CD4-positive, alpha-beta T cell treated with Interleukin-21 for 1 hour (primary cell): ENCODE data around the gene RBM26.

Experiments used
- DNase-seq: peaks from one replicate; pipeline ENCODE4 v3.0.0-alpha.2; 2020

Gene RBM26, protein sequence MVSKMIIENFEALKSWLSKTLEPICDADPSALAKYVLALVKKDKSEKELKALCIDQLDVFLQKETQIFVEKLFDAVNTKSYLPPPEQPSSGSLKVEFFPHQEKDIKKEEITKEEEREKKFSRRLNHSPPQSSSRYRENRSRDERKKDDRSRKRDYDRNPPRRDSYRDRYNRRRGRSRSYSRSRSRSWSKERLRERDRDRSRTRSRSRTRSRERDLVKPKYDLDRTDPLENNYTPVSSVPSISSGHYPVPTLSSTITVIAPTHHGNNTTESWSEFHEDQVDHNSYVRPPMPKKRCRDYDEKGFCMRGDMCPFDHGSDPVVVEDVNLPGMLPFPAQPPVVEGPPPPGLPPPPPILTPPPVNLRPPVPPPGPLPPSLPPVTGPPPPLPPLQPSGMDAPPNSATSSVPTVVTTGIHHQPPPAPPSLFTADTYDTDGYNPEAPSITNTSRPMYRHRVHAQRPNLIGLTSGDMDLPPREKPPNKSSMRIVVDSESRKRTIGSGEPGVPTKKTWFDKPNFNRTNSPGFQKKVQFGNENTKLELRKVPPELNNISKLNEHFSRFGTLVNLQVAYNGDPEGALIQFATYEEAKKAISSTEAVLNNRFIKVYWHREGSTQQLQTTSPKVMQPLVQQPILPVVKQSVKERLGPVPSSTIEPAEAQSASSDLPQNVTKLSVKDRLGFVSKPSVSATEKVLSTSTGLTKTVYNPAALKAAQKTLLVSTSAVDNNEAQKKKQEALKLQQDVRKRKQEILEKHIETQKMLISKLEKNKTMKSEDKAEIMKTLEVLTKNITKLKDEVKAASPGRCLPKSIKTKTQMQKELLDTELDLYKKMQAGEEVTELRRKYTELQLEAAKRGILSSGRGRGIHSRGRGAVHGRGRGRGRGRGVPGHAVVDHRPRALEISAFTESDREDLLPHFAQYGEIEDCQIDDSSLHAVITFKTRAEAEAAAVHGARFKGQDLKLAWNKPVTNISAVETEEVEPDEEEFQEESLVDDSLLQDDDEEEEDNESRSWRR

DNA sequence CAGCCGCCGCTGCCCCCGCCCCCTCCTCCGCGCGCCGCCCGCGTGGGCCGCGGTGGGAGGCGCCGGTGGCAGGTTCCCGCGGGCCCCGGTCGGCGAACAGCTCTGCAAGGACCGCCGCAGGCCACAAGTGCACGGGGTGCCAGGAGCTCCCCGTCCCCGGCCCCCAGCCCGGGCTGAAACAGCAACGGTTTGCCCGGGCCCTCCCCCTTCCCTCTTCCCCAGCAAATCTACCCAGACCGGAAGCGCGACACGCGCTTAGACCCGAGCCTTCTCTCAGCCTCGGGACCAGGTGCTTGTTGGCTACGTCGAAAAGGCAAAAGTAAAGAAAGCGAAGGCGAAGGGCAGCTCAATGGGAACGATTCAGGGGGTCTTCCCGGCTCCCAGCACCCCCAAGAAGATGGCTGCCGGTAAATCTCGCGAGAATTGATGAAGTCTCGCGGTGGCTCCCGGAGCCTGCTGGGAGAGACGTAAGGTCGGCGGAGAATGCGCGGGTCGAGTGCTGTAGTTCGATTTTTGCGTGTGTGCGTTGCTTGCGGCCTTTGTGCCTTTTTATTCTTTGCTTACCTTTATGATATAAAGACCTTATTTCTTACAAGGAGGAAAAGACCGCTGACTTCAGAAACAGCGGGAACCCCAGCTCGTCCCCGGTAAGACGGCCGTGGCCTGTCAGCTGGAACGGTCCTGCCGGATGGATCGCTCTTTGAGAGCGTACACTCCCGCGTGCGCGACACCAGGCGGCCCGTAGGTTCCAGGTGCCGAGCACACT lies at the start of gene RBM26:
Gene RBM26, minus strand, starts transcription at position 425 of the 766 bp plus-strand sequence. CDS start 481 bp downstream, outside the sequence.
- DNase-seq, result peak; percentile 96

DNA sequence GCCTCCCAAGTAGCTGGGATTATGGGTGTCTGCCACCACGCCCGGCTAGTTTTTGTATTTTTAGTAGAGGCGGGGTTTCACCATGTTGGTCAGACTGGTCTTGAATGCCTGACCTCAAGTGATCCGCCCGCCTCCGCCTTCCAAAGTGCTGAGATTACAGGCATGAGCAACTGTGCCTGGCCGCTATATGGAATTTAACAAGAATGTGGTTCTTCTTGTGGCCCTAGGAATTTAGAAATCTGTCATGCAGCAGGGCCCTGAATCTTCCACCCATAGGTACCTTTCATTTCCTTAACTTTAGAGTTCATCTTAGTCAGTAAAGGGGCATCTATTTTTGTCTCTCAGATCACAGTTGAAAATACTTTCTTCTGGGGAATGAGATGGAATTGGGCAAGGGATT lies 49.3 kb upstream of the RBM26 start:
- DNase-seq, result no peak

DNA sequence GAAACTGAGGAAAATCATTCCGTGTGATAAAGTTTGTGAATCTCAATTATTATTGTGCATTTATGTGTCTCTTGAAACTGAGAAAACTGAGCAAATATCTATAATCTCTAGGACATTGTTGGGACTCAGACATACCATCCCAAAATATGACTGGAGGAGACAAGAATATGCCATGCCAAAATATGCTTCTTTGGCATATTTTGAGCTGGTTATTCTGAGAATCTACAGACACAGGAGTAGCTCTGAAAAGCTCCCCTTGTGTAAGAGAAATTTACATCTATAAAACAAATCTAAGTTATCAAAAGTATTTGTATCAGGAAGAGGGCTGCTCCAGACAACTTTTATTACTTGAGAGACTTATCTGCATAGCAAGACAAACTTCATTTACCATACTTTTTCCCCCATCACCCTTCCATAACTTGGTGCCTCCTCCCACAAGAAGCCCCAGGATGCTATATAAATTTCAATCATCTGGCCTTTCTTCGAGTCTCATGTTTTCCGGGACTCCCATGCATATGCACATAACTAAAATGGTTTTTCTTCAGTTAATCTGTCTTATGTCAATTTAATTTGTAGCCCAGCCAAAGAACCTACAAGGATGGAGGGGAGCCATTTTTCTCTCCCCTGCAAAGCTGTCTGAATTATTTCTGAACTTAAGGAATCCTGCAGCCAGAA lies 46.3 kb upstream of the RBM26 start:
- no peak for DNase-seq

DNA sequence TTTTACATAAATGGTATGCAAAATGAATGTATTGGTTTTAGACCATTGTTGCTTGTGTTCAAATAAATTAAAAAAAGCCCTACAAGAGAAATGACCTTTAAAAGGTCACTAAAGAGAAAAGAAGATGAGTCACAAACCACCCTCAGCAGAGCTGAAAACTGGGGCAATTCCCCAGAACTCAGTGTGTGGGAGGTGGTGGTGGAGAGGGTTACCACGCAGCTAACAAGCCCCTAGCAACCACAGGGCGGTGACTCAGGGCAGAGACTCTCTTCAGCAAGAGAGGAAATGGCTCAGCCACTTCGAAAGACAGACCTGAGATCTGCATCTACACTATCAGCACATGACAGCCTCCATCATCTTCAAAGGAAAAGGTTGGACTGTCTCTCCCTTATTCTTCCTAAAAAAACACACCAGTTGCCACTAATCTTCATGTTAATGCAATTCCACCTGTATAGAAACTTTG lies 45.5 kb upstream of the RBM26 start:
- peak; percentile 82 for DNase-seq

DNA sequence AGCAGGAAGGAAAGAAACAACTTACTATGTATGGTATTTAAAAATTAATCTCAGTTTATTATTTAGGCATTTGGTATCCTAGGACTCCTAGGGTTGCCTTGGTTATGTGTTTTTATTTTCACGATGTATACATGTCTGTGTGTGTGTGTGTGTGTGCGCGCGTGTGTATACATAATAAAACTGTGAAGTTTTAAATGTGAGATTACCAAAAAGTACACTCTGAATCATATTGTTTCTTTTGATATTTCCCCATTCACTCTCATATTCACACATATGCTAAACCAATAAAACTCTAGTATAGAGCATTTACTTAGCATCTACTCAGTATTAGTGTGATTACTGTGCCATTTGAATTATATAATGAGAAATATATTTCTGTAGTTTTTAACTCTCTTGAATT lies 44.1 kb upstream of the RBM26 start:
- no peak for DNase-seq

DNA sequence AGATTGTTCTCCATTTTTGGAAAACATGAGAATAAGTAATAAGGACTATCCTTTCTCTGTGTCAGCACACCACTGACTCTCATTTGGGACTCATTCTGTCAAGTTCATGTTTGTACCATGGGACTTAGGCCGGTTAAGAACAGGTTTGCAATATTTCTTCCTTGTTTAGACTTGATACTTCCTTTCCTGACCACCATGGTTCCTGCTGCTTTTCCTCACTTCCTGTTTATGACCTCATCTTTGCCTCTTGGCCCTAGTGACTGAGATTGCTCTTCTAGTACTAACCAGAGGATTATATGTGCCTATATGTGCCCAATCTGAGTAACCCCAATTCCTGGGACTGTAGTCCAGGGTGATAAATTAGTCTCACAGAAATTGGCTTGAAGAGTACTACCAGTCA lies 42.4 kb upstream of the RBM26 start:
- DNase-seq, result peak; percentile 9

DNA sequence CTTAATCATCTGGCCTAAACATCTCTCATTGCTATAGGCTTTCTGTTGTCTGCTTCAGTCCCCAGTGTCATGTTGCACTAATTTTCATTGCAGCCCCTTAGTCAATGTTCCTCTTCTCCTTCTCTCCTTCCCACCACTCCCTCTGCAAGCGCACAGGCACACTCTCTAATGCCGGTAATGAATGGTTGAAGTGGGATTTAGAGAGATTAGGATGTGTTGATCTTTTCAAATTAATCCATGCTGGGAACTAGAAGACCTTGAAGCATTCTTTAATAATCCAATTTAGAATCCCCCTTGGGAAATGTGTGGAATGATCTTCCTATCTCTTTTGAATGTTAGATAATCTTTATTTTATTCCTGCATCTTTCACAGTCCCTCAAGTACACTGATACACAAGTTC lies 41.7 kb upstream of the RBM26 start:
- DNase-seq, result no peak

DNA sequence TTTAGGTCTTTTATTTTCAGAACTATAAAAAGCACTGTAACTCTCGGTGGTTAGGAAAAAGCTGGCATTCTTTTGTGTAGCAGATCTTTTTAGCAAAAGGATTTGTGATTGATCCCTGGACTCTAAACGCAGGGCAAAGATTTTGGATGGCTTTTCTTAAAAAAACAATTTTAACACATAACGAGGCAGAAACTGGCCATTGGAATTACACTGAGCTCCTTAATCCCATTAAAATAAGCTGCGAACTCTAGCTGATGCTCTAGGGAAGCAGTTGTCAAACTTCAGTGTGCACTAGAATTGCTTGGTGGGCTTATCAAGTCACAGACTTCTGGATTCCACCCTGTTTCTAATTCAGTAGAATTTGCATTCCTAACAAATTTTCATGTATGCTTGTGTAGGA lies 41.1 kb upstream of the RBM26 start:
- DNase-seq, result no peak

DNA sequence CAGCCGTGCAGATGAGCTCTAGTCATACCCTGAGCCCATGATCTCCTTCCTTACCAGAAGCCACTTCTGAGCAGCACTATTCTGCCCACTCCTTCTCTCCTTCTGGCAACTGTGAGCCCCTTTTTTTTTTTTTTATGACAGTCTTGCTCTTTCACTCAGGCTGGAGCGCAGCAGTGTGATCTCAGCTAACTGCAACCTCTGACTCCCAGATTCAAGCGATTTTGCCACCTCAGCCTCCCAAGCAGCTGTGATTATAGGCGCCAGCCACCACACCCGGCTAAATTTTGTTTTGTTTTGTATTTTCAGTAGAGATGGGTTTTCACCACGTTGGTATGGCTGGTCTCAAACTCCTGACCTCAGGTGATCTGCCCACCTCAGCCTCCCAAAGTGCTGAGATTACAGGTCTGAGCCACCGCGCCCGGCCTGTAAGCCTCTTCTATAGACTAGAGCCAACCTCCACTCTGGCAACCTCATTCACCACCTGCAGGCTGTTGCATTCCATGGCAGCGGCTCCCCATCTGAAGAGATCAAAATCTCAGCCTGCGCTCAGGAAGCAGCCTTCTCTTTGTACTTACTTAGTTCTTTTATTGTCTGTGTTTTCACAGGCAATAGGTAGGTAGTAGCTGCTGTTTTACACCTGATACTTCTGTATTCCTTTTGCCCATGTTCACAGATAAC lies 40.1 kb upstream of the RBM26 start:
- DNase-seq, result no peak

DNA sequence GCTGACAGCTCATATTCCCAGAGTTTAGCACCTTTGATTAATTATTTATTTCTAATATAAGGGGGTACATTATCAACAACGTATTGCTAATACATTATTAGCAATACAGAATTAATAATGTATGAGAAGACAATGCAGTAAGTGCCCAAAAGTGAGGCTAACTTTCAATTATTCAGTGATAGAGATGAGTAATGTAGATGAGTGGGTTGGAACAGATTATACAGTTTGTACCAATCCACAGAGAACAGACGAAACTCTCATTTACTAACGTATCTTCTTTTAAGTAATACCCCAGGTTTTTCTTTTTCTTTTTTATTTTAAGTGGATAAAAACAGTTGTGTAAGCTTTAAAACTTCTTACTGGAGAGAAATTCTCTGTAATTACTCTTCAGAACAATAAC lies 36.7 kb upstream of the RBM26 start:
- no peak for DNase-seq

DNA sequence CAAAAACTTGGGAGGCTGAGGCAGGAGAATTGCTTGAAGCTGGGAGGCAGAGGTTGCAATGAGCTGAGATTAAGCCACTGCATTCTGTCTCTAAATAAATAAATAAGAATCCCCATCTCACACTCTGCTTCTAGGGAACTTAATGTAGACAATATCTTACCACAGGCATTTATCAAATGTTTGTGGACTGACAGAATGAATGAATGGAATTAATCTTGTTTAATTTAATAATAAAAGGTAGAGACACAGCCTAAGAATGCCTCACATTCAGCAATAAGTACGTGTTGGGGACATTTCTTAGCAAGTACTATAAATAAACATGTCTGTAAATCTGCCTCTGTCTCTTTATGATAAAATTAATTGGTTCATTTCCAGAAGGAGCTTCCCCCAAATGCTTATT lies 36.2 kb upstream of the RBM26 start:
- DNase-seq, result no peak

DNA sequence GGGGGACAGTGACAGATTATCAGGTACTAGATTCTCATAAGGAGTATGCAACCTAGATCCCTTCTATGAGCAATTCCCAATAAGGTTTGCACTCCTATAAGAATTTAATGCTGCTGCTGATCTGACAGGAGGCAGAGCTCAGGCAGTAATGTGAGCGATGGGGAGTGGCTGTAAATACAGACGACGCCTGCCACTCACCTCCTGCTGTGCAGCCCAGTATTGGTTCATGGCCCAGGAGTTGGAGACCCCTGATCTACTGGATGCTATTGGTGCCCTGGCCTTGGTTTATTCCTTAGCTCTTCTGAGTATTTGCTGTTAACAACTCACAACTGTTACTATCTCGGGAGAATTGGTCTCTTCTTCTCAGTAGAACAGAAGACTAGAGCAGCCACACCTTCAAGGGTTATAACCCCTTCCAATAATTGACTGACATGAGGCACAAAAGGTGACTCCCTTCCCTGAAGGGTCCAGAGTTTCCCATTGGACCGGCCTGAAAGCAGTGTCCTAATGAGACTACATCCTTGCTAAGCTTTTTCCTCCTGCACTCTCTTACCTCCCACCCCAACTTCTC lies 35.0 kb upstream of the RBM26 start:
- DNase-seq, result no peak

DNA sequence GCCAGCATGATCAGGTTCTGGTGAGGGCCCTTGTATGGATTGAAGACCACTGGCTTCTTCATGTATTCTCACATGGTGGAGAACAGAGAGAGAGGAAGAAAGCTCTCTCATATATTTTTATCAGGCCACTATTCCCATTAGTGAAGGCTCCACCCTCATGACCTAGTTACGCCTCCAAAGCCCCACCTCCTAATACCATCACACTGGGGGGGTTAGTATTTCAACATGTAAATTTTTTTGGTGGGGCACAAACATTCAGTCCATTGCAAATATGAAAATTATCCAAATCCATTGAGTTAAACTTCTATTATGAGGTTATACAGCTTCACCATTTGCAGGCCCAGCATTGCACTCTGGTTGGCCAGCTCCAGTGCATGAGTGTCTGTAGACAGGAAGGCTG lies 33.2 kb upstream of the RBM26 start:
- DNase-seq, result no peak

DNA sequence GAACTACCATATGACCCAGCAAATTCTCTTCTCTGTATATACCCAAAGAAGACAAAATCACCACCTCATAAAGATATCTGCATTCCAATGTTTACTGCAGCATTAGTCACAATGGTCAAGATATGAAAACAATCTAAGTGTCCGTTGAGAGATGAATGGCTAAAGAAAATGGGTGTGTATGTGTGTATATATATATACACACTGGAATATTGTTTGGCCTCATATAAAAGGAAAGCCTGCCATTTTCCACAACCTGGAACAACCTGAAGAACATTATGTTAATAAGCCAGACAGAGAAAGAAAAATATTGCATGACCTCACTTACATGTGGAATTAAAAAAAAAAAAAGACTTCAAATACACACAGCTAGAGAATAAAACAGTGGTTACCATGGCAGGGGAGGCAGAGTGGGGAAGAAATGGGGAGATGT lies 29.5 kb upstream of the RBM26 start:
- DNase-seq, result no peak

DNA sequence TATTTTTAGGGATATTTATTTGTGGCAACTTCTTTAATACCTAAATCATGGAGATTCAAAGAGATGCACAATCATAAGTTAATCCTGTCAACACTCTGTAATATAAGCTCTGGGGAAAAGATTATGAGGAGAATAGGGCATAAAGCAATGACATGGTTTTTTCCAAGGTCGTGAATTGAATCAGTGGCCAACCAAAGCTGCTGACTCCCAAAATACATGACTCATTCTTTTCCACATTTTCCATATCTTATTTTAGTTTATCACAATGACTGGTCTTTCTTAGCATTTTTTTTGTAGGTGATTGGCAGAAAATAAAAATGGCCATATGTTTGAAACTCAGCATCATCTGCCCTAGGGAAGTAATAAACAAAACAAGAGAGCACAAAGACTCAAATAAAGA lies 28.5 kb upstream of the RBM26 start:
- DNase-seq, result no peak

DNA sequence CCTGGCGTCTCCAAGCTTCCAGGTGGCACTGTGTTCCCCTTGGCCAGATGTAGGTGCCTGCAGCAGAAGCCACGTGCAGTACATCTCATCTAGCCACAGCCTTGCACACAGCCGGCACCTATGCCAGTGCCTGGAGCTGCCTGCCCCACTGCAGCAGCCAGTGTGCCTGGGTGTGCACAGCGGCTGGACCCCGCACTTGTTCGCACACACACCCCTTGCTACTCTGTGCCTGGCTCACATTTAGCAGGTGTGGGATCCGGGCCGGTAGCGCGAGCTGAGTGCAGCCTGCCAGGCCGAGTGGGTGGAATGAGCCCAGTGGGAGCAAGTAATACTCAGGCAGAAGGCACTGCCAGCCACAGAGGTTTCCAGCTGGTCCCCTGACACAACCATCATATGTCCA lies 26.9 kb upstream of the RBM26 start:
- DNase-seq, result no peak

DNA sequence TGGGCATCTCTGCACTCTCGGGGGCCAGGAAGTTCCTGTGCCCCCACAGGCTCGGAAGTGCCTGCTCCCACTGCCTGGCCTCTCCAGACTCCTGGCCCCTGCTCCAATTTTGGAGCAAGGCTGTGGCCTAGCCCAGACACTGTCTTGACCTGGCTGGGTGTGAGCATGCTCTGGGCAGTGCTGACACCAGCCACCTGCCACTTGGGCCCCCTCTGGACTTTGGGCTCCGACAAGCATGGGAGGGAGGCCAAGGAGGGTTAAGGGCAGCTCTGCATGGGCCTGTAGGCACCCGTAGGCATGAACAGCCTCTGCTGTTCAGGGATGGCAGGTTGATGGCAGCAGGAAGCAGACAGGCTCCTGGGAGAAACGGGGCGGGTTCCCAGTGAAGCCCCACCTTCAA lies 26.0 kb upstream of the RBM26 start:
- DNase-seq, result no peak

DNA sequence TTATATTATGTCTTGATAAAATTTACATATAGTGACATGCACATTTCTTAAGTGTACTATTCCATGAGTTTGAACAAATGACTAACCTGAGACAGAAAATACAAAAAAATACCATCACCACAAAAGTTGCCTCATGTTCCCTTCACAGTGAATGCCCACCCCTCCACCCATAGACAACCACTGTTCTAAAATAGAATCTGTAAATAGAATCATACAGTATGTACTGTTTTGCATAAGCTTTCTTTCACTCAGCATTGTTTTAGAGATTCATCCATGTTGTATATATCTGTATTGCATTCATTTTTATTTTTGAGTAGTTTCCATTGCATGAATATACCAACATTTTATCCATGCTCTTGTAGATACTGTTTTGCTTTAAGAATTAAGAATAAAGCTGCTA lies 23.3 kb upstream of the RBM26 start:
- DNase-seq, result no peak

DNA sequence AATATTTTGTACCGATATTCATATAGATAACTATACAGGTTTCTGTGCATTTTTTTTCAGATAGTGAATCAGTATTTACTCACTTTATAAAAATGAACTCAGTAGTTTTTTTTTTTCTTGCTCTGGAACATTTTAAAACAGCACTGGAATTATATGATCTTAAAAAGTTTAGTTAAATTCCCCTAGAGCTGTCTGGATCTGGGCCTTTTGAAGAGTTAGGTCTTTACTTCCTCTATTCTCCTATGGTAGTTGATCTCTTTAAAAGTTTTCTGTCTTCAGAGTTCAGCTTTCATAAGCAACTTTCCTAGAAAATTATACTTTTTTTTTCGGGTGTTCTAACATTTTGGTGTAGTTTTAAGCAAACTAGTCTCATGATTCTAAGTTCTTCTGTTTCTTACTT lies 21.8 kb upstream of the RBM26 start:
- no peak for DNase-seq

DNA sequence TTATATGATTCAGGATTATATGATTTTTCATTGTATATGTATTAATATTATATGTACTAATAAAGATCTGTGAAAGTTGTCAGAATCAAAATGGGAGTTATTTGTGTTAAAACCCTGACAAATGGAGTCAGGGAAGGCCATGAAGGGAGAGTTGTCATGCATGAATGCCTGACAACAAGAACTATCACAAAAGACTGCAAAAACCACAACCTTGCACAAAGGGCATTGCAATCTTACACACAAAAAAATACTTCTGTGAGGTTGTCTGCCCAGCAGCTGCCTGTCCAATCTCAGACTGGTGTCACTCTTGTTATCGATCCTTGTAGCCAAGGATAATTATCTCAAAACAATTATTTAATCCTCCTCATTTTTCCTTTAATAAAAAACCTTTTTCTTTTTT lies 21.2 kb upstream of the RBM26 start:
- DNase-seq, result no peak
